Keratinocyte (primary cell): ENCODE data around the gene MYO10.

Experiments
- EZH2 ChIP-seq: IDR thresholded peaks from one replicate; pipeline ENCODE4 v1.6.1; 2012; ENCODE audit warnings: inconsistent platforms, mild to moderate bottlenecking, low read length, moderate library complexity
- TF ChIP-seq, protein P1 (sequence below), 3 experiments: IDR thresholded peaks in 1 of 3; conservative IDR thresholded peaks in 1 of 3; optimal IDR thresholded peaks in 1 of 3; 2 replicates in 2 of 3; 3 replicates in 1 of 3; pipeline versions ENCODE3 to v1.5.1; 2011; ENCODE audit warnings: low read length in 3 of 3, mild to moderate bottlenecking in 3 of 3, moderate library complexity in 2 of 3, control low read depth in 1 of 3, inconsistent platforms in 1 of 3; ENCODE audit not compliant: insufficient read depth in 2 of 3; ENCODE audit errors: extremely low read depth in 1 of 3

DNA sequence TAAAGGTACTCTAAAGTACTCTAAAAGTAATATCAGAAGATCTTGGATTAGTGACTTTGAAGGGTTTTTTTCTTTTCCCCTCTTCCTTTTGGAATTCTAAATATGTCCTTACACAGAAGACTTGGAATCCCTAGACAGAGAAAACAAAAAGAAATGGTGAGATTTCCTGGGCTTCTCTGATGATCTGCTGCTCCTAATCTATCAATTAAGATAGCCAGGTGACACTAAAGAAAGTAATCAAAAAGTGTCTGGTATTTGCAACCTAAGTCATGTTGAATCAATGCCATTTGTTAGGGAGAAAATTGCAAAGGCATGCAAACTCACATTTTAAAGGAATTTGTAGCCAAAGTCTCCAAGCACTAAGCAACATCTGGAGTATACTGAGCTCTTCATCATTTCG is 29.5 kb upstream of the MYO10 start:
- TF ChIP-seq, protein P1, sequence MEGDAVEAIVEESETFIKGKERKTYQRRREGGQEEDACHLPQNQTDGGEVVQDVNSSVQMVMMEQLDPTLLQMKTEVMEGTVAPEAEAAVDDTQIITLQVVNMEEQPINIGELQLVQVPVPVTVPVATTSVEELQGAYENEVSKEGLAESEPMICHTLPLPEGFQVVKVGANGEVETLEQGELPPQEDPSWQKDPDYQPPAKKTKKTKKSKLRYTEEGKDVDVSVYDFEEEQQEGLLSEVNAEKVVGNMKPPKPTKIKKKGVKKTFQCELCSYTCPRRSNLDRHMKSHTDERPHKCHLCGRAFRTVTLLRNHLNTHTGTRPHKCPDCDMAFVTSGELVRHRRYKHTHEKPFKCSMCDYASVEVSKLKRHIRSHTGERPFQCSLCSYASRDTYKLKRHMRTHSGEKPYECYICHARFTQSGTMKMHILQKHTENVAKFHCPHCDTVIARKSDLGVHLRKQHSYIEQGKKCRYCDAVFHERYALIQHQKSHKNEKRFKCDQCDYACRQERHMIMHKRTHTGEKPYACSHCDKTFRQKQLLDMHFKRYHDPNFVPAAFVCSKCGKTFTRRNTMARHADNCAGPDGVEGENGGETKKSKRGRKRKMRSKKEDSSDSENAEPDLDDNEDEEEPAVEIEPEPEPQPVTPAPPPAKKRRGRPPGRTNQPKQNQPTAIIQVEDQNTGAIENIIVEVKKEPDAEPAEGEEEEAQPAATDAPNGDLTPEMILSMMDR (optimal IDR thresholded peaks at IDR 0.05 in 1 of 3, IDR thresholded peaks at IDR 0.05 in 1 of 3, conservative IDR thresholded peaks at IDR 0.05 in 1 of 3; ENCODE audit: extremely low read depth in 1 of 3, insufficient read depth in 2 of 3, low read length in 3 of 3), result no peak
- TF ChIP-seq EZH2, result no peak
